Uterus (tissue), 4 donors: Measurements from ENCODE around the gene RASL11B. TPM values are rescaled to one million over a fixed set of nuclear protein-coding genes. Genes with fewer than 3 reads are reported as not detected.

Experiments
- DNase-seq, 2 donors: peaks; one replicate each; pipeline ENCODE4 v3.0.0-alpha.2; 2019 to 2020
- H3K27ac ChIP-seq, 2 donors: fragments of 200-600 bp; sonication (generic); 1 replicate in 1 of 2; 2 replicates in 1 of 2; pipeline ENCODE4 v1.5.1; 2016 to 2018
- H3K27me3 ChIP-seq, 2 donors: fragments of 200-600 bp; sonication (generic); one replicate each; pipeline ENCODE4 v1.5.1; 2018 to 2019; ENCODE audit warnings: control low read depth in 1 of 2
- H3K36me3 ChIP-seq, 2 donors: fragments of 200-600 bp; sonication (generic); one replicate each; pipeline ENCODE4 v1.5.1; 2019; ENCODE audit warnings: control low read depth in 1 of 2
- H3K4me1 ChIP-seq, 2 donors: fragments of 200-600 bp; sonication (generic); one replicate each; pipeline ENCODE4 v1.5.1; 2018 to 2019; ENCODE audit warnings: control low read depth in 1 of 2
- H3K4me3 ChIP-seq, 2 donors: fragments of 200-600 bp; sonication (generic); 1 replicate in 1 of 2; 2 replicates in 1 of 2; pipeline ENCODE4 v1.5.1; 2018 to 2019; ENCODE audit warnings: mild to moderate bottlenecking in 1 of 2
- H3K9me3 ChIP-seq, 2 donors: fragments of 200-600 bp; sonication (generic); one replicate each; pipeline ENCODE4 v1.5.1; 2019; ENCODE audit warnings: control low read depth in 1 of 2
- CTCF ChIP-seq, 4 experiments: fragments of 200-600 bp in 2 of 4; fragments of 450-650 bp in 2 of 4; sonication (generic) in 2 of 4; IDR thresholded peaks; one replicate each; pipeline ENCODE4 v1.5.1; 2016 to 2019; ENCODE audit warnings: antibody characterized with exemption in 4 of 4, mild to moderate bottlenecking in 2 of 4, moderate library complexity in 1 of 4
- POLR2A ChIP-seq, 2 donors: fragments of 450-650 bp; IDR thresholded peaks; one replicate each; pipeline ENCODE4 v1.6.1; 2016; ENCODE audit warnings: antibody characterized with exemption in 2 of 2, mild to moderate bottlenecking in 1 of 2, moderate library complexity in 1 of 2
- intact Hi-C: fragments of 100-400 bp; cut with DNase I; formaldehyde crosslinking; loops from one replicate; pipeline ENCODE4 v1.15.1; 2023; ENCODE audit warnings: low total_unique reads
- total RNA-seq, 4 donors: library from RNA; depleted of rRNA in 3 of 4; stranded (reverse); fragments of >200 nt in 3 of 4; gene quantifications; one replicate each; pipeline versions ENCODE4 v1.1.0 to v1.2.4, GENCODE V29; 2014 to 2023
- donor health status: DM: yes; HTN: yes; CAD: no.

RASL11B gene
- total RNA-seq, 4 donors from 2014 or later, result 0.29 to 36.4 (median 4.4) TPM

- H3K9me3 ChIP-seq, result no peaks in the 10 kb centered on the region
- peak overlapping the region in 1 of 2 donors; percentile 70 for H3K27ac ChIP-seq
- no peaks in the 10 kb centered on the region for H3K36me3 ChIP-seq
- H3K4me1 ChIP-seq, result peaks cover 0 to 15% of the 10 kb centered on the region in 2 donors
- no peak for DNase-seq
- TF ChIP-seq POLR2A (IDR thresholded peaks at IDR 0.05) (no peak), CTCF (IDR thresholded peaks at IDR 0.05) (no peak)
- no peak overlapping the region for H3K4me3 ChIP-seq
- intact Hi-C loops, result loop anchor here (10.0 kb wide), 1 partner anchor 142 kb away; no protein-coding TSS in a partner anchor
- H3K27me3 ChIP-seq, result no peaks in the 10 kb centered on the region
Observed at GRCh38 chr4:52867163-52867562, 5.0 kb downstream of the RASL11B start.

GRCh38 chr4:52868133-52868532, 6.0 kb downstream of the RASL11B start:
- no peaks in the 10 kb centered on the region for H3K27me3 ChIP-seq
- H3K27ac ChIP-seq, result peak overlapping the region; percentile 67 to 70
- no peak overlapping the region for H3K4me3 ChIP-seq
- intact Hi-C loops, result loop anchor here (10.0 kb wide), 1 partner anchor 143 kb away; no protein-coding TSS in a partner anchor
- H3K36me3 ChIP-seq, result no peaks in the 10 kb centered on the region
- H3K9me3 ChIP-seq, result no peaks in the 10 kb centered on the region
- peak; percentile 26 to 35 for DNase-seq
- H3K4me1 ChIP-seq, result peaks cover 0 to 15% of the 10 kb centered on the region in 2 donors
- no peak for TF ChIP-seq CTCF (IDR thresholded peaks at IDR 0.05)
- TF ChIP-seq POLR2A (IDR thresholded peaks at IDR 0.05), result no peak

GRCh38 chr4:52869196-52869595, 7.1 kb downstream of the RASL11B start:
- intact Hi-C loops, result loop anchor here (10.0 kb wide), 1 partner anchor 144 kb away; no protein-coding TSS in a partner anchor
- Histone ChIP-seq H3K27me3 (no peaks in the 10 kb centered on the region), H3K9me3 (no peaks in the 10 kb centered on the region), H3K4me1 (peaks cover 0 to 15% of the 10 kb centered on the region in 2 donors), H3K27ac (peak overlapping the region; percentile 67 to 70), H3K36me3 (no peaks in the 10 kb centered on the region), H3K4me3 (peak overlapping the region in 1 of 2 donors; percentile 10)
- no peak for TF ChIP-seq POLR2A (IDR thresholded peaks at IDR 0.05)
- no peak for TF ChIP-seq CTCF (IDR thresholded peaks at IDR 0.05)
- peak; percentile 73 for DNase-seq

- H3K4me3 ChIP-seq, result peak overlapping the region in 1 of 2 donors; percentile 10
- peak overlapping the region; percentile 67 to 70 for H3K27ac ChIP-seq
- no peaks in the 10 kb centered on the region for H3K36me3 ChIP-seq
- no peak for DNase-seq
- H3K4me1 ChIP-seq, result peaks cover 0 to 15% of the 10 kb centered on the region in 2 donors
- intact Hi-C loops, result loop anchor here (10.0 kb wide), 1 partner anchor 145 kb away; no protein-coding TSS in a partner anchor
- H3K27me3 ChIP-seq, result no peaks in the 10 kb centered on the region
- TF ChIP-seq POLR2A (IDR thresholded peaks at IDR 0.05) (no peak), CTCF (IDR thresholded peaks at IDR 0.05) (no peak)
- H3K9me3 ChIP-seq, result no peaks in the 10 kb centered on the region
Observed at GRCh38 chr4:52869656-52870055, 7.5 kb downstream of the RASL11B start.

GRCh38 chr4:52870225-52870624, 8.1 kb downstream of the RASL11B start:
- peaks cover 0 to 15% of the 10 kb centered on the region in 2 donors for H3K4me1 ChIP-seq
- TF ChIP-seq POLR2A (IDR thresholded peaks at IDR 0.05) (no peak), CTCF (IDR thresholded peaks at IDR 0.05) (no peak)
- peak overlapping the region; percentile 67 to 70 for H3K27ac ChIP-seq
- no peak for DNase-seq
- no peak overlapping the region for H3K4me3 ChIP-seq
- no peaks in the 10 kb centered on the region for H3K36me3 ChIP-seq
- no peaks in the 10 kb centered on the region for H3K9me3 ChIP-seq
- intact Hi-C loops, result no loop called here
- H3K27me3 ChIP-seq, result no peaks in the 10 kb centered on the region
